HUDEP-2 (cell line): ENCODE measurements around the gene ADAM12.

Experiments
- DNase-seq, 76 experiments: peaks; one replicate each; lab custom pipeline; 2025; ENCODE audit not compliant: unreplicated experiment in 76 of 76; lab: John Stamatoyannopoulos, UW

The ADAM12 gene

GRCh38 chr10:126324826-126325225 lies 63.5 kb downstream of the ADAM12 start:
- DNase-seq, result no peak

- DNase-seq, result no peak
Observed at GRCh38 chr10:126321440-126321839, 66.8 kb downstream of the ADAM12 start.

- DNase-seq, result no peak
Observed at GRCh38 chr10:126317751-126318150, 70.5 kb downstream of the ADAM12 start.

- DNase-seq, result no peak
Observed at GRCh38 chr10:126315494-126316177, 72.6 kb downstream of the ADAM12 start.

GRCh38 chr10:126314863-126315493 lies 73.3 kb downstream of the ADAM12 start:
- no peak for DNase-seq

GRCh38 chr10:126312167-126312566 lies 76.1 kb downstream of the ADAM12 start:
- no peak for DNase-seq

GRCh38 chr10:126309228-126309883 lies 78.9 kb downstream of the ADAM12 start:
- DNase-seq, result no peak

GRCh38 chr10:126302826-126303665 lies 85.2 kb downstream of the ADAM12 start:
- DNase-seq, result no peak

- no peak for DNase-seq
Observed at GRCh38 chr10:126302476-126302756, 85.9 kb downstream of the ADAM12 start.

- no peak for DNase-seq
Observed at GRCh38 chr10:126301701-126302475, 86.4 kb downstream of the ADAM12 start.

GRCh38 chr10:126294451-126294850 lies 93.8 kb downstream of the ADAM12 start:
- DNase-seq, result no peak

- no peak for DNase-seq
Observed at GRCh38 chr10:126290232-126290631, 98.0 kb downstream of the ADAM12 start.

- DNase-seq, result no peak
Observed at GRCh38 chr10:126288547-126289493, 99.5 kb downstream of the ADAM12 start.

- no peak for DNase-seq
Observed at GRCh38 chr10:126286256-126286780, 102.0 kb downstream of the ADAM12 start.

- no peak for DNase-seq
Observed at GRCh38 chr10:126283307-126283706, 105.0 kb downstream of the ADAM12 start.

- DNase-seq, result no peak
Observed at GRCh38 chr10:126278851-126279250, 109.4 kb downstream of the ADAM12 start.

- no peak for DNase-seq
Observed at GRCh38 chr10:126277181-126277580, 111.1 kb downstream of the ADAM12 start.

- DNase-seq, result no peak
Observed at GRCh38 chr10:126272526-126272925, 115.8 kb downstream of the ADAM12 start.

GRCh38 chr10:126270111-126270510 lies 118.2 kb downstream of the ADAM12 start:
- no peak for DNase-seq
